Measurements from ENCODE around the gene ALKBH8. TPM values are rescaled to one million over a fixed set of nuclear protein-coding genes. Genes with fewer than 3 reads are reported as not detected.

ALKBH8 gene
- total and polyA plus RNA-seq, 2 of the 4 experiments (the other 2 are of a cell fraction) = 3.0 to 6.6 TPM

GRCh38 chr11:107538821-107539220 is 26.7 kb downstream of the ALKBH8 start:
- Histone ChIP-seq H3K4me3 (ENCODE audit: insufficient read depth, low read depth, low read length) (no peak overlapping the region), H4K8ac (ENCODE audit: low read depth in 2 of 2, low read length in 2 of 2) (no peak overlapping the region), H2AK9ac (replicated peaks; ENCODE audit: low read depth, low read length, poor library complexity) (no peak overlapping the region), H3K14ac (replicated peaks; ENCODE audit: low read depth, low read length) (no peak overlapping the region), H4K91ac (ENCODE audit: insufficient read depth, low read depth, low read length) (no peak overlapping the region), H2BK20ac (ENCODE audit: low read depth, low read length) (no peak overlapping the region), H3K4ac (ENCODE audit: low read depth, low read length) (no peak overlapping the region), H3K18ac (ENCODE audit: low read depth, low read length) (no peak overlapping the region), H3K9me3 (ENCODE audit: control insufficient read depth, insufficient read depth, low read length) (no peaks in the 10 kb centered on the region), H2BK15ac (ENCODE audit: low read depth, low read length) (no peak overlapping the region), H3K4me2 (ENCODE audit: low read depth, low read length) (no peak overlapping the region), H3K9ac (ENCODE audit: low read depth, low read length) (no peak overlapping the region), H3K4me1 (ENCODE audit: control insufficient read depth, insufficient read depth, low read length) (no peaks in the 10 kb centered on the region), H4K5ac (ENCODE audit: low read depth, low read length) (no peak overlapping the region), H3K79me1 (ENCODE audit: low read depth in 1 of 2, low read length in 2 of 2) (no peaks in the 10 kb centered on the region; a peak in 1 of 4 replicates), H3K23ac (ENCODE audit: low read depth, low read length) (no peak overlapping the region), H2AFZ (replicated peaks; ENCODE audit: low read length, poor library complexity) (no peak overlapping the region), H3K27me3 (ENCODE audit: control insufficient read depth, insufficient read depth, low read length) (no peaks in the 10 kb centered on the region), H2BK120ac (ENCODE audit: low read depth, low read length) (no peak overlapping the region), H2BK5ac (ENCODE audit: low read depth, low read length, poor library complexity, severe bottlenecking) (no peak overlapping the region), H3K56ac (ENCODE audit: extremely low read depth, insufficient read depth, low read length) (no peak overlapping the region), H3K27ac (ENCODE audit: insufficient read depth, low read length) (no peak overlapping the region), H4K20me1 (ENCODE audit: insufficient read depth, low read length) (no peaks in the 10 kb centered on the region), H2AK5ac (ENCODE audit: low read depth, low read length) (no peak overlapping the region), H3K36me3 (ENCODE audit: control insufficient read depth, insufficient read depth, low read length) (peaks cover 4% of the 10 kb centered on the region), H3K9me1 (ENCODE audit: insufficient read depth, low read length) (no peaks in the 10 kb centered on the region; the same call in 1 of the 2 replicates)
- in situ Hi-C loops (cut with MboI; ENCODE audit: low sequenced_read_pairs) (no loop called here), dilution Hi-C loops (cut with HindIII; ENCODE audit: low sequenced_read_pairs, unreplicated experiment) (no loop called here), intact Hi-C loops (cut with micrococcal nuclease) (no loop called here)
- no TSS peak for BruUV-seq (replicated peaks)
- ATAC-seq (ENCODE audit: low read depth) = no peak
- ChIA-PET CTCF (no interaction called here), POLR2A (ENCODE audit: unreplicated experiment) (no interaction called here)
- TF ChIP-seq MAZ (IDR thresholded peaks at IDR 0.05; ENCODE audit: borderline replicate concordance, low read depth, low read length) (no peak), SMC3 (IDR thresholded peaks at IDR 0.05; ENCODE audit: low read depth, low read length) (no peak), MAFK (IDR thresholded peaks at IDR 0.05; ENCODE audit: low read depth, low read length) (no peak), RCOR1 (IDR thresholded peaks at IDR 0.05; ENCODE audit: insufficient replicate concordance, low read length) (no peak)
- TF ChIP-seq, protein P1, sequence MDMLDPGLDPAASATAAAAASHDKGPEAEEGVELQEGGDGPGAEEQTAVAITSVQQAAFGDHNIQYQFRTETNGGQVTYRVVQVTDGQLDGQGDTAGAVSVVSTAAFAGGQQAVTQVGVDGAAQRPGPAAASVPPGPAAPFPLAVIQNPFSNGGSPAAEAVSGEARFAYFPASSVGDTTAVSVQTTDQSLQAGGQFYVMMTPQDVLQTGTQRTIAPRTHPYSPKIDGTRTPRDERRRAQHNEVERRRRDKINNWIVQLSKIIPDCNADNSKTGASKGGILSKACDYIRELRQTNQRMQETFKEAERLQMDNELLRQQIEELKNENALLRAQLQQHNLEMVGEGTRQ (IDR thresholded peaks at IDR 0.05; ENCODE audit: low read depth, low read length) = no peak
- no peak for DNase-seq
- WGBS, 2 experiments (ENCODE audit: extremely low coverage in 2 of 2, insufficient read length in 1 of 2) = no CpG with 5 or more reads among the region's 3 CpGs
